MCF 10A (cell line): ENCODE results near the gene CRK. TPM values are rescaled to one million over a fixed set of nuclear protein-coding genes. Genes with fewer than 3 reads are reported as not detected.

Experiments used
- BruUV-seq: library from RNA; stranded (reverse); fragments of 400-500 nt; replicated peaks from 2 replicates; lab custom pipeline; 2021; lab: Mats Ljungman, UMichigan
- CTCF ChIA-PET: fragments of 300-600 bp; sonication (Branson Sonifier 250); formaldehyde crosslinking; extraction: SDS; loops from one replicate; lab custom pipeline; 2021; ENCODE audit warnings: antibody characterized with exemption, inconsistent platforms; lab: Yijun Ruan, JAX
- POLR2A ChIA-PET: fragments of 300-600, 350-650 bp; sonication (Branson Sonifier 250); formaldehyde crosslinking; extraction: SDS; loops from one replicate; lab custom pipeline; 2020; ENCODE audit warnings: antibody characterized with exemption, inconsistent platforms; lab: Yijun Ruan, JAX
- DNase-seq: peaks from one replicate; pipeline ENCODE4 v3.0.0-alpha.2; 2018; ENCODE audit not compliant: unreplicated experiment
- H3K27ac Mint-ChIP-seq: one replicate; pipeline ENCODE4 v1.8.0; 2022; ENCODE audit warnings: mild to moderate bottlenecking, low read depth, mixed read lengths; ENCODE audit not compliant: unreplicated experiment
- H3K27me3 Mint-ChIP-seq: one replicate; pipeline ENCODE4 v1.8.0; 2022; ENCODE audit warnings: mixed read lengths; ENCODE audit not compliant: insufficient read depth, unreplicated experiment
- H3K36me3 Mint-ChIP-seq: one replicate; pipeline ENCODE4 v1.8.0; 2022; ENCODE audit warnings: mild to moderate bottlenecking, moderate library complexity, mixed read lengths; ENCODE audit not compliant: insufficient read depth, unreplicated experiment
- H3K4me1 Mint-ChIP-seq: one replicate; pipeline ENCODE4 v1.8.0; 2022; ENCODE audit warnings: mixed read lengths; ENCODE audit not compliant: insufficient read depth, unreplicated experiment
- H3K4me3 Mint-ChIP-seq: one replicate; pipeline ENCODE4 v1.8.0; 2022; ENCODE audit warnings: mild to moderate bottlenecking, moderate library complexity, mixed read lengths; ENCODE audit not compliant: unreplicated experiment
- H3K9me3 Mint-ChIP-seq: one replicate; pipeline ENCODE4 v1.8.0; 2022; ENCODE audit warnings: mixed read lengths; ENCODE audit not compliant: unreplicated experiment
- intact Hi-C: fragments of 100-400 bp; cut with micrococcal nuclease; formaldehyde crosslinking; loops from 2 replicates; pipeline ENCODE4 v1.14.1; 2022
- total RNA-seq: library from RNA; stranded (reverse); gene quantifications from 2 replicates; pipeline ENCODE4 v1.2.3, GENCODE V29; 2022
- TF ChIP-seq, protein P1 (sequence below): fragments of 200-600 bp; IDR thresholded peaks from one replicate; pipeline ENCODE4 v1.8.0; 2022; ENCODE audit warnings: antibody characterized with exemption, mild to moderate bottlenecking; ENCODE audit not compliant: unreplicated experiment

CRK gene
- total RNA-seq, 1 experiment from 2014 or later: 70.6 TPM

DNA sequence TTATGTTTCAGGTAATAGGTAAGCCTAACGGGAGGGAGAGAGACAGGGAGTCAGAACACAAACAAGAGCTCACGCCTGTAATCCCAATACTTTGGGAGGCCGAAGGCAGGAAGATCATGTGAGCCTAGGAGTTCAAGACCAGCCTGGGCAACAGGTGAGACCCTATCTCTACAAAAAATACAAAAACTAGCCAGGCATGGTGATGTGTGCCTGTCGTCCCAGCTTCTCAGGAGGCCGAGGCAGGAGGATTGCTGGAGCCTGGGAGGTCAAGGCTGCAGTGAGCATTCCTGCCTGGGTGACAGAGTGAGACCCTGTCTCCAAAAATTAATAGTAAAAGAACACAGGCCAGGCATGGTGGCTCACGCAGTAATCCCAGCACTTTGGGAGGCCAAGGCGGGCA lies 83.4 kb downstream of the CRK start:
- no peak for DNase-seq
- TF ChIP-seq, protein P1, sequence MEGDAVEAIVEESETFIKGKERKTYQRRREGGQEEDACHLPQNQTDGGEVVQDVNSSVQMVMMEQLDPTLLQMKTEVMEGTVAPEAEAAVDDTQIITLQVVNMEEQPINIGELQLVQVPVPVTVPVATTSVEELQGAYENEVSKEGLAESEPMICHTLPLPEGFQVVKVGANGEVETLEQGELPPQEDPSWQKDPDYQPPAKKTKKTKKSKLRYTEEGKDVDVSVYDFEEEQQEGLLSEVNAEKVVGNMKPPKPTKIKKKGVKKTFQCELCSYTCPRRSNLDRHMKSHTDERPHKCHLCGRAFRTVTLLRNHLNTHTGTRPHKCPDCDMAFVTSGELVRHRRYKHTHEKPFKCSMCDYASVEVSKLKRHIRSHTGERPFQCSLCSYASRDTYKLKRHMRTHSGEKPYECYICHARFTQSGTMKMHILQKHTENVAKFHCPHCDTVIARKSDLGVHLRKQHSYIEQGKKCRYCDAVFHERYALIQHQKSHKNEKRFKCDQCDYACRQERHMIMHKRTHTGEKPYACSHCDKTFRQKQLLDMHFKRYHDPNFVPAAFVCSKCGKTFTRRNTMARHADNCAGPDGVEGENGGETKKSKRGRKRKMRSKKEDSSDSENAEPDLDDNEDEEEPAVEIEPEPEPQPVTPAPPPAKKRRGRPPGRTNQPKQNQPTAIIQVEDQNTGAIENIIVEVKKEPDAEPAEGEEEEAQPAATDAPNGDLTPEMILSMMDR: no peak
- BruUV-seq: no TSS peak
- H3K4me3 Mint-ChIP-seq: no peak overlapping the region
- H3K36me3 Mint-ChIP-seq: peaks cover 58% of the 10 kb centered on the region
- POLR2A ChIA-PET: interaction anchor here (0.6 to 2.0 kb wide), 3 partner anchors 12 to 25 kb away, joined by 3 to 6 read pairs (median 3); no protein-coding TSS in a partner anchor
- H3K9me3 Mint-ChIP-seq: no peaks in the 10 kb centered on the region
- intact Hi-C loops: no loop called here
- peaks cover 24% of the 10 kb centered on the region for H3K4me1 Mint-ChIP-seq
- H3K27ac Mint-ChIP-seq: no peak overlapping the region
- CTCF ChIA-PET: interaction anchor here (0.5 to 1.5 kb wide), 2 partner anchors 52 to 143 kb away, joined by 4 to 6 read pairs; no protein-coding TSS in a partner anchor
- no peaks in the 10 kb centered on the region for H3K27me3 Mint-ChIP-seq

DNA sequence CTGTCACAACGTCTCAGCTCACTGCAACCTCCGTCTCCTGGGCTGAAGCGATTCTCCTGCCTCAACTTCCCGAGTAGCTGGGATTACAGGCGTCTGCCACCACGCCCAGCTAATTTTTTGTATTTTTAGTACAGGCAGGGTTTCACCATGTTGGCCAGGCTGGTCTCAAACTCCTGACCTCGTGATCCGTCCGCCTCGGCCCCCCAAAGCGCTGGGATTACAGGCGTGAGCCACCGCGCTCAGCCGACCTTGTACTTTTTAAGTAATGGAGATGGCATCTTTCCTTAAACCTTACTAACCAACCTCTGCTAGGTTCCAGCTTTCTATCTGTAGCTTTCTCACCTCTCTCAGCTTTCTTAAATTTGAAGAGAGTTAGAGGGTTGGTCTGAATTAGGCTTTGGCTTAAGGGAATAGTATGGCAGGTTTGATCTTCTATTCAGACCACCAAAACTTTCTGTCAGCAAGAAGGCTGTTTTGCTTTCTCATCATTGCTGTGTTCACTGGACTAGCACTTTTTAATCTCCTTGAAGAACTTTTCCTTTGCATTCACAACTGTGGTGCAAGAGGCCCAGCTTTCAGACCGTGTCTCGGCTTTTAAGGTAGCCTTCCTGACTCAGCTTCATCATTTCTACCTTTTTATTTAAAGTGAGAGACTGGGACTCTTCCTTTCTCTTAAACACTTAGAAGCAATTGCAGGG lies 84.0 kb downstream of the CRK start:
- Mint-ChIP-seq H3K27ac (no peak overlapping the region), H3K4me1 (peaks cover 29% of the 10 kb centered on the region), H3K9me3 (no peaks in the 10 kb centered on the region), H3K27me3 (no peaks in the 10 kb centered on the region), H3K36me3 (peaks cover 62% of the 10 kb centered on the region), H3K4me3 (no peak overlapping the region)
- intact Hi-C loops: no loop called here
- DNase-seq: no peak
- ChIA-PET POLR2A (interaction anchor here (0.6 to 2.0 kb wide), 5 partner anchors 13 to 26 kb away, joined by 3 to 6 read pairs (median 3); no protein-coding TSS in a partner anchor), CTCF (interaction anchor here (0.5 to 1.5 kb wide), 2 partner anchors 53 to 144 kb away, joined by 4 to 6 read pairs; no protein-coding TSS in a partner anchor)
- TF ChIP-seq, protein P1: no peak
- BruUV-seq: no TSS peak

Other genes starting within 250 kb of the CRK start
- gene BHLHA9, start 185.8 kb downstream of the CRK start, total RNA-seq: not detected in 2 replicates
- not detected in 2 replicates for gene TRARG1, start 176.6 kb downstream of the CRK start, total RNA-seq
- gene YWHAE, start 56.0 kb downstream of the CRK start, total RNA-seq: 813 and 886 TPM in 2 replicates
- gene MYO1C, start 36.5 kb upstream of the CRK start, total RNA-seq: 175 and 216 TPM in 2 replicates
- 25.5 and 28.9 TPM in 2 replicates for gene INPP5K, start 60.4 kb upstream of the CRK start, total RNA-seq
- 79.6 and 99.8 TPM in 2 replicates for gene PITPNA, start 106.6 kb upstream of the CRK start, total RNA-seq
- 3.1 and 5.6 TPM in 2 replicates for gene SLC43A2, start 172.6 kb upstream of the CRK start, total RNA-seq
- gene SCARF1, start 189.5 kb upstream of the CRK start, total RNA-seq: 0.40 and 0.47 TPM in 2 replicates
- gene RILP, start 193.6 kb upstream of the CRK start, total RNA-seq: 1.6 and 2.6 TPM in 2 replicates
- gene PRPF8, start 228.6 kb upstream of the CRK start, total RNA-seq: 239 and 261 TPM in 2 replicates